Cardiac septum (tissue), 1 donor: ENCODE measurements around the gene TASP1. TPM values are rescaled to one million over a fixed set of nuclear protein-coding genes. Genes with fewer than 3 reads are reported as not detected.

ENCODE experiments used
- DNase-seq: peaks from one replicate; pipeline ENCODE4 v3.0.0-alpha.2; 2020; ENCODE audit warnings: low spot score
- intact Hi-C: fragments of 100-400 bp; cut with DNase I; formaldehyde crosslinking; loops from one replicate; pipeline ENCODE4 v1.14.0; 2022
- total RNA-seq: library from RNA; stranded (reverse); fragmentation: NEBNext Ultra II Directional; extraction: Animal tissue kit (Norgen Biotek cat#: 25700); gene quantifications from one replicate; pipeline ENCODE4 v1.2.1, GENCODE V29; 2021
- donor health status: DM: no; HTN: no; CAD: no.

TASP1 gene
- total RNA-seq, 1 donor from 2014 or later = 9.7 TPM

DNA sequence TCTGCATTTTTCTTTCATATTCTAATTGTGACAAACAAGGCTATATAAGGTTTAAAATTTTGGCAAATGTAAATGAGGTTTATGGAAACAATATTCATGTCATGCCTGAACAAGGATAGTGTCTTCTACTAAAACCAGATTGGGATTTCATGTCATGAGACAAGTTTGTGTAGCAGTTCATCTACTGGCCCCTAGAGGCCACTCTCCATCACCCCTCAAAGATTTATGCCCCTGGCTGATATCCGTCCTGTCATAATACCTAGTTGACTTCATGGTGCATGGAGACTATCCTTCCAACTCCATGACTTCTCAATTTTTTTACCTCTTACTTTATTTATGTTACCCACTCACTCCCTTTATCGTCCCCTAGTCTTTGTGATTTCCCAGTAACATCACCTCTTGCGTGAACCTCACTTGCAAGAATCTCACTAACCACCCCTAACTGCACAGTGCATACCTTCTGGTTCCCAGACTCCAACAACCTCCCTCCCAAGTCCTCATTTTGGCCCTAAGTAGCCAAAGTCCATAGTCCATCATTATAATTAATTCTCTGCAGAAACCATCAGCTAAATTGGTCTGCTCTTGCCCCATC lies 179.8 kb downstream of the TASP1 start:
- DNase-seq = no peak
- intact Hi-C loops = loop anchor here (10.0 kb wide), 1 partner anchor 316 kb away; no protein-coding TSS in a partner anchor

DNA sequence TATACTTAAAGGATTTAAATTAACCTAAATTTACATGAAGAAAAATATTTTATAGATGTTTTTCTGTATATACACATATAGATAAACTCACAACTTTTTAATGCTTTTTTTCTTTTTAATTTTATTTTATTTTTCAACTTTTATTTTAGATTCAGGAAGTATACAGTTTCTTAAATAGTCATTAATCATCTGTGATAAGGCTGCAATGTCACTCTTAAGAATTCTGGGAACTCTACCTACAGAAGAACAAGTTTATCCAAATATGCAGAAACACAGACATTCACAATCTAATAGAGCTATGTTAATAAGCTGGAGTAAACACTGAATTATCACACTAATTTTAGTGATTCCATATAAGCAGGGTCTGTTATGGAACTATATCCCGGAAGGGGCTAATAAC lies 181.2 kb downstream of the TASP1 start:
- intact Hi-C loops = loop anchor here (10.0 kb wide), 1 partner anchor 317 kb away; no protein-coding TSS in a partner anchor

DNA sequence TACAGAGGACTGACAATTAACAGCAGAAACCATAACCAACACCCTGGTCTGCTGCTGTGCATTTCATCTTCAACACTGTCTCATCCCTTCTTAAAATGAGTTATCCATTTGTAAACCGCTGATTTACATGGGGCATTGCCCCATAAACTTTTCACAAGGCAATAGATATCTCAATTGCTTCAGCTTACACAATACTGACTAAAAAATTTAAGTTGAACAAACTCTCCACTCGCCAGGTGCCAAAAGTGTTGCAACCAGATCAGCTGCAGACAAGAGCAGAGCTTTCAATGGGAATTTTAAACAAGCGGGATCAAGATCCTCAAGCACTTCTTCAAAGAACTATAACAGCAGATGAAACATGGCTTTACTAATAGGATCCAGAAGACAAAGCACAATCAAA lies 183.0 kb downstream of the TASP1 start:
- DNase-seq = no peak
- intact Hi-C loops = loop anchor here (10.0 kb wide), 1 partner anchor 319 kb away; no protein-coding TSS in a partner anchor

More for the DNA sequence above, 181.2 kb downstream of the TASP1 start:
- no peak for DNase-seq

DNA sequence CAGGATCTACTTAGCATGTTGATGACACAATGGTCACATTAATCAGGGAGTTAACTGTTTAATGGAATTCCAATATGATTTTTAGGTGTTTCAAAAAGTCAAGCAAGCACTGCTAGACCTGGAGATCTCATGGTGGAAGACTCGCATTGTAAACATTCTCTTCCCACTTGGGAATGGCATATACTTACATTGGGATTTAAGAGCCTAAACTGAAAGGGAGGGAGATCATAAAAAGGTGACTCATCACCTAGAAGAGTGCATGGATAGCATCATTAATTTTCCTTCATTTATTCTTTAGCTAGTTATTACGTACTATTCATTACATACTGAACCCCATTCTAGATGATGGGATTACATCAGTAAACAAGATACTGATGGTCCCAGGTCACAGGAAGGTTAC lies 185.4 kb downstream of the TASP1 start:
- DNase-seq = no peak
- intact Hi-C loops = loop anchor here (10.0 kb wide), 1 partner anchor 321 kb away; no protein-coding TSS in a partner anchor

DNA sequence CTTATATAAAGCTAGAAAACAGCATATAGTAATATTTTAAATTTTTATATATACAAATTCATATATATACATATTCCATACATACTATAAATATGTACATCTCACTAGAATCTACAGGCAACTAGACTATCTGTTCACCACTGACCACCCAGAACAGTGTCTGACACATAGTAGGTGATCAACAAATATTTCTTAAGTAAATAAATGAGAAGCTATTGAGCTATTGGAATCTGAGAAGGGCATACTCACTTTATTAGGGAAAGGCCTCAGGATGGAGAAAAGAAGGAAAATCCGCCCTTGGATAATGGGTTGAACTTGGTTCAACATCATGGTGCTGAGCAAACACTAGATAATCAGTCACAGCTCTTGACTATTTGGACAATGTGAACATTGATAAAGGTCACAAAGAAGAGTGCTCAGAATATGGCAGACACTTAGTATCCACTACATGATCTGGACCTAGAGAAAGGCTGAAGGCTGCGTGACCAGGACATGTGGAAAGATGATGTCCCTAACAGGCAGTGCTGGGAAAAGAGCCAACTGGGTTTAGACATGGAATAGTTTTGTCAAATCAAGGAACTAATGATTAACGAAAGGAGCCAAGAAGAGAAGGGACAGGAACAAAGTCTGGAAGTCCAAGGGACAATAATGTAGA lies 186.1 kb downstream of the TASP1 start:
- intact Hi-C loops = loop anchor here (10.0 kb wide), 1 partner anchor 322 kb away; no protein-coding TSS in a partner anchor
- DNase-seq = no peak

DNA sequence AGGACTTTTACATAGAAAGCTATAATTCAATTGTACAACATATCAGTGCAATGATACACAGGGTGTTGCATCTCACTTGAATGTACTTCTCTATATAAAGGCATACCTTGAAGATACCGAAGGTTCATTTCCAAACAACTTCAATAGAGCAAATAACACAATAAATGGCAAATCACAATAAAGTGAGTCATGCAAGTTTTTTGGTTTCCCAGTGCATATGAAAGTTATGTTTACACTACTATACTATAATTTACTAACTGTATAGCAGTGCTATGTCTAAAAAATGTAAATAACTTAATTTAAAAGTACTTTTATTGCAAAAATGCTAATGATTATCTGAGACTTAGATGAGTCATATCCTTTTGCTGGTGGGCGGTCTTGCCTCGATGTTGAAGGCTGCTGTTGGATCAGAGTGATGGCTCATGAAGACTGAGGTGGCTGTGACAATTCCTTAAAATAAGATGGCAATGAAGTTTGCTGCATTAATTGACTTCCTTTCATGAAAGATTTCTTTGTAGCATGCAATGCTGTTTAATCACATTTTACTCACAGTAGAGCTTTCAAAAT lies 188.8 kb downstream of the TASP1 start:
- DNase-seq = no peak
- intact Hi-C loops = loop anchor here (10.0 kb wide), 1 partner anchor 325 kb away; no protein-coding TSS in a partner anchor

DNA sequence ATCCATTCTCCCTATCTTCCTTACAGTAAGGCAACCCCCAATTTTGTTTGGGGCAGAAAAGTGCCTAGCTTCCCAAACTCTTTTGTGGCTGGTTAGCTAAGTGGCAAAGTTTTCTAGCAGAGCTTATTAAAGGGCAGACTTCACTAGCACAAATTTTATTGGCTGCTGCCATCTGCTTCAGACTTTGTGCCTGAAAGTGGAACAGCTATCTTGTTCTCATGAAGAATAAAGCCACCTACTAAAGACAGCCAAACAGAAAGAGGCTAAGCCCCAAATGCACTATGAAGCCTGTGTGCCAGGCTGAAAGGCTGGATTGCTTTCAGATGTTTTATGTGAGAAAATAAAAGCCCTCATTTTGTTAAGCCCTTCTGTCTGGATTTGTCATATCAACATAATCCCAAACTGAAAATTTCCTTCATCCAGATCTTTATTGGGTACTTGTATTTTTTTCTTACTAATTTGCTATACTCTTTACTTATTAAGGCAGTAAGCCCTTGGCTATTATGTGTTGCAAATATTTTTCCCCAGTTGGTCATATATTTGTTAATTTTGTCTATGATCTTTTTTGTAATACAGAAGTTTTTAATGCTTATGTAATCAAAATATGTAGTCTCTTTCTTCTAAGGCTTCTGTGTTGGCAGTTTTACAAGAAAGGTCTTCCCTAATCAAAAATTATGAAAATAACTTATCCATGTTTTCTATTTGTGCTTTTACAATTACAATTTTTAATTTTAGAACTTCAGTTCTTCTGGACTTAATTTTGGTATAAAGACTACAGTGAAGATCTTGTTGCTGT lies 191.1 kb downstream of the TASP1 start:
- intact Hi-C loops = no loop called here

DNA sequence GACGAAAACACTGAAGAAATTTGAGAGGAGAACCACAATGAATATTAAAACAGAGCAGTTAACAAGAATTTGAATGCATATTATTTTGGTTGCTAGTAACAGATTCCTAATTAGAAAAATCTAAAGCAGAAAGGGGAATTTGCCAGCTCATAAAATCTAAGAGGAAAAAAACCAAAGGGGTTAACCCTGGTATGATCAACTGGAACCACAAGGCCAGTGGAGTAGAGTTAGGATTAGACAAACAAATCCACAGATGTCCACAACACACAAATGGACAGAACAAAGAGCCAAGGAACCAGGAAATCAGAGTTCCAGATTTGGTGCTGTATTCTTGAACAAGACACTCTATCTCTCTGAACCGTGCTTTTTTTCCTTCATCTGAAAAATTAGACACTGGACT lies 195.0 kb downstream of the TASP1 start:
- no peak for DNase-seq
- intact Hi-C loops = no loop called here

More for the DNA sequence above, 191.1 kb downstream of the TASP1 start:
- no peak for DNase-seq

DNA sequence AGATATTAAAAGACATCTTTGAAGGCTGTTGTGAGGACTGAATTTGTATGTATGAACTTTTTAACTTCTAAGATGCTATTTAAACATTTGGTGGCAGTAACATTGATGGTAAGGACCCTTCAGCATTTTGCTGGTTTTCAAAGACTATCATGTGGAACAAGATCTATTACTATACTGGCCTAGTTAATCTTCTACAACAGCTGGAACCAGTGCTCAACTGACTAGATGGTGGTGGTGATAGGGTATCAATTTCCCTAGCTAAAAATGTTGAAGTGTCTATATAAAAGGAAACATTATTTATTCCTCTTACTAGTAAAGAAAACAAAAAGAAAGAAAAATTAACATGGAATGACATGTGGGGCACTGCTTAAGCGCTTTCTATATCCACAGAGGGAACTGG lies 195.7 kb downstream of the TASP1 start:
- intact Hi-C loops = no loop called here
- DNase-seq = no peak

DNA sequence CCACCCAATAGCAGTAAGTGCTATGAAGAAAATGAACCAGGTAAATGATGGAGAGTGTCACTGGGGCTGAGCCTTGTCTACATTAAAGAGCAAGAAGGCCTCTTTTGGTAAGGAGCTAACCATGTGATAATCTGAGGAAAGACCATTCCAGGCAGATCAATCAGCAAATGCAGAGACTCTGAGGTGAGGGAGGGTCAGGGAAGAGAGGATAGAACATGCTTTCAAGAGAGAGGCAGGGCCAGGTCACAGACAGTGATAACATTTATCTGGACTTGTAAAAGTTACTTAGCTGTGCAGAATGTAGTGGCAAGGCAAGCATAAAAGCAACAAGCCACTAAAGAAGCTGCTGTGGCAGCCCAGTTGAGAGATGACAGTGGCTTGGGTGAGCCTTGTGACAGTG lies 197.3 kb downstream of the TASP1 start:
- DNase-seq = no peak
- intact Hi-C loops = no loop called here

DNA sequence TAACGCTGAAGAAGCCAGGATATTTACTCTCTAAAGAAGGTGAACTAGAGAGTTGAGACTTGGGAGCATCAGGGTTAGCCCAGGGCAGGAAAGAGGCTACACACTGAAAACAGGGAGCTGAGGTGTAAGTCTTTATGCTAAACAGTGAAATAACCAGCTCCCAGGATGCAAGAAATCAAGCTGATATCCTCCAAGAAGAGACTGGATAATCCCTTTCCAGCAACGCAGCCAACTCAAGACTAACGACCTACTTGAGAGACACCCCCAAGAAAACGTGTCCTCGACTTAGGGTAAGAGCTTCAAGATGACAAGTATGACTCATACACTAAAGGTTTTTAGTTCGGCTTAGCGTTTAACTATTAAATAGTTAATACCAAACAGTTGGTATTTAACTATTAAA lies 202.2 kb downstream of the TASP1 start:
- no peak for DNase-seq
- intact Hi-C loops = no loop called here

DNA sequence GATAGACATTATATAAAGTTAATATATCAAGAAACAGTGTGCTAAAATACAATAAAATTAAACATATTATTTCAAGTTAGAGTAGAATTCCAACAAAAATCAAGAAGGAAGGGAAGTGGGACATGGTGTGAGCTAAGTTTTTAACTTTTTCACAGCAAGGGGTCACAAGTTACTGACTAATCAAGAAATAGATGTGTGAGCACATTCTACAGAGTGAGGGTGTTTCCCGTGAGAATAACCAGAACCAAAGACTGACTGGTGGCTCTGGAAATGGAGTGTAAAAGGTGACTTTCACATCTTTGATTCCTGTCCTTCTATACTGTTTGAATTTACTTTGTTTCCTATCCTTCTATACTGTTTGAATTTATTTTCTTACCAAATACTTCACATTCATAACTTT lies 206.6 kb downstream of the TASP1 start:
- DNase-seq = no peak
- intact Hi-C loops = no loop called here

DNA sequence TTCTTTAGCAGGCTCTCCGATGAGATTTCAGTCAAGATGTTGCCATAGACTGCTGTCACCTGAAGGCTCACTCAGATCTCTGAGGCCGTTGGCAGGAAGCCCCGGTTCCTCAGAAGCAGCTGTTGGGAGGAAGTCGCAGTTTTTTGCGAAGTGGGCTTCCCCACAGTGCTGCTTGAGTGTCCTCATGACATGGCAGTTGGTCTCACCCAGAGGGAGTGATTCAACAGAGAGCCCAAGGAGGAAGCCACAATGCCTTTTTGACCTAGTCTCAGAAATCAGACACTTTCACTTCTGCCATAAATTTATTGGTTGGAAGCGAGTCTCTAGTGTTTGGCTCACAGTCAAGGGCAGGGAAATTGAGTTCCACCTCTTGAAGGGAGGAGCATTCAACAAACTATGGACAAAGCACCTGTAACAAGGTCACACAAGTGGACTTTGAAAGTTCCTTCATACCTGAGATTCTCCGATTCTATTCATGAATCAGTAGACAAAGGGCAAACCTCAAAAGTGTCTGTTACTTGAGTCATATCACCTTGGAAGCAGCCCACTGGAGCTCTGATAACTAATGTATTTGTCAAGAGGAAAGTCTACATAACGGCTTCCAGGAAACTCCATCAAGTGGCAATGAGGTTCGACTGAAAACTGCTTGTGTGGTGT lies 208.3 kb downstream of the TASP1 start:
- intact Hi-C loops = no loop called here
- DNase-seq = no peak

DNA sequence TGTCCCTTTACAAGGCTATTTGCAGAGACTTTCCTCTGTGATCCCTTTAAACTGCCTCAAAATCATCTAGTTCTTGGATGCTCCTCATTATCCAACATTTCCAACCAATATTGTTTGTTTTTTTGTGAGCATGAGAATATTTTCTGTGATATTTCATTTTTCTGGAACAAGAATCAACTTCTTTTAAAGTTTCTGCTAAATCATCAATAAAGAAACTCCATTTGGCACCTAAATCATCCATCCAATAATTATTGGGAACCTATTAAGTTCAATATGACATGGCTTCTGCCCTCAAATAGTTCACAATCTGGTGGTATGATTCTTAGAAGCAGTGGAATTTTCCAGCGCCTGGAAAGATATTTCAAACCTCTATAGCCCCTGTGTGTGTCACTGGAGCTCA lies 210.0 kb downstream of the TASP1 start:
- DNase-seq = no peak
- intact Hi-C loops = no loop called here

DNA sequence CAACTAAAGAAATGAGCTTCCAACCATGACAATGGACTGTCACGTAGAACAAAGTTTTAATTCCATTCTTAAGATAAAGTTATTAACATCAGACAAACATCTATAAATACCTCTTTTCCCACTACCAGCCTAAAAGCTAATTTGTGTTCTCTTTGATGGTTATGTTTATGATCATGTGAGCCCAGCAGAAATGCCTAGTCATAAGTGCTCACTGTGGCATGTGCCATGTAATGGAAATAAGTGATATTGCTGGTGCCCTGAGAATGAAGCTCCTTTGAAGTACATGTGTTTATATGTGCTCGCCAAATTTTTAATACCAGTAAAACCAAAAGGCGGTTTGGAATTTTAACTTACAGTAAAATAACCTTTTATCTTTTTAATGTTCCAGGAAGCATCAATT lies 211.9 kb downstream of the TASP1 start:
- intact Hi-C loops = no loop called here
- no peak for DNase-seq

DNA sequence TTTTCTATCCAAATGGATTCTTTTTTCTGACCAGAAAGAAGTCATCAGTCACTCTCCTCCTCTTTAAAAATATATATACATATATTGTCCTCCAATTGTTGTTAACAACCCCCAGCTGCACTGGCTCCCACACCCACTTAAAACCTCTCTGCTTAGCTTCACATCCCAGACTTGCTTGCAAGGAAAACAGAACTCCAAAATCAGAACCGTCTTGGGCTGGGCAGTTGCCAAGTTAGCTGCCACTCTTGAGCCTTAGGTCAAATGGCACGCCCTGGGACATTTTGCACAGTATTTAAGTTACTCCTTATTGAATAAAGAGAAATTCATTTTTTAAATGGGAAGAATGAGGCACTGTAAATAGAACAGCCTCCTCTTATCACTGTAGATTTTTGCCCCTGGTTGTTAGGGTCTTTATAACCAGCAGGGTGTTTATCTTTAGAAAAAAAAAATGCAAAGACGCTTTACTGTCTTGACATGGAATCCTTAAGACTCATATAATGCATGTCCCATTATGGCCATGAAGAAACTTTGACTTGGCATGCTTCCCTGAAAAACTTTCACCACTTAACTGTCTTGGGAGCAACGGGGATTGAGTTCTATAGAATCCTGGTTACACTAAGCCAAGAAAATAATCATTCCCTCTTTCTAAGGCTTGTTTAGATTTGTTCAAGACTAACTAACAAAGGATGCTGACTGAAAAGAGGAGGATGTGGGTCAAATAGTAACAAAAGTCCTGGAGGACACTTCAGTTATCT lies 213.2 kb downstream of the TASP1 start:
- intact Hi-C loops = no loop called here
- no peak for DNase-seq

DNA sequence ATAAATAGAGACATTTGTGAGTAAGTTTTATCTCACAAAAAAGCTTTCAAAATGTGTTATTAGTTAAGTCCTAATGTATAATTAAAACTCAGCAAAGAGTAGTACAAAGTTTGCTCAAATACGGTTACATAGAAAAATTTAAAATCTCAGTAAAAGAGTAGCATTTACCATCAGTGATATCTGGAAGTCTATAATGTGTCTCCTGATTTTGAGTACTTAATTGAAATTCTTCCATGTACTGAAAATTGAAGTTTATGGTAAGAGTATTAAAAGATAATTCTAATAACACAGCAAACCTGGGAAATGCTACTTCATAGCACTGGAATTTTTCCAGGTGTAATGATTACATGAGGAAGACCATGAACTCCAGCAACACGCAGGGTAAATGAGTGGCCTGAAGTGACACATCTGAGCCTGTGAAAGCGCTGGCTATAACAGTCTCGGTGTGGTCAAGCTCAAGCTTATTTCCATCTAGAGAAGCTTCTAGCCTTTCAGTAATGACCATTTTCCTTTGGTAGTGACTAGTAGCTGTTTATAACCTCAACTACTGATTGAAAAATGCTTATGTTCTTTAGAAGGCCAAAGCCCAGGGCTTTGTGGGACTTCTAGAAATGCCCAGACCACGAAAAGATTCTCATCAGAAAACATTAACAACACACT lies 214.4 kb downstream of the TASP1 start:
- DNase-seq = no peak
- intact Hi-C loops = no loop called here

DNA sequence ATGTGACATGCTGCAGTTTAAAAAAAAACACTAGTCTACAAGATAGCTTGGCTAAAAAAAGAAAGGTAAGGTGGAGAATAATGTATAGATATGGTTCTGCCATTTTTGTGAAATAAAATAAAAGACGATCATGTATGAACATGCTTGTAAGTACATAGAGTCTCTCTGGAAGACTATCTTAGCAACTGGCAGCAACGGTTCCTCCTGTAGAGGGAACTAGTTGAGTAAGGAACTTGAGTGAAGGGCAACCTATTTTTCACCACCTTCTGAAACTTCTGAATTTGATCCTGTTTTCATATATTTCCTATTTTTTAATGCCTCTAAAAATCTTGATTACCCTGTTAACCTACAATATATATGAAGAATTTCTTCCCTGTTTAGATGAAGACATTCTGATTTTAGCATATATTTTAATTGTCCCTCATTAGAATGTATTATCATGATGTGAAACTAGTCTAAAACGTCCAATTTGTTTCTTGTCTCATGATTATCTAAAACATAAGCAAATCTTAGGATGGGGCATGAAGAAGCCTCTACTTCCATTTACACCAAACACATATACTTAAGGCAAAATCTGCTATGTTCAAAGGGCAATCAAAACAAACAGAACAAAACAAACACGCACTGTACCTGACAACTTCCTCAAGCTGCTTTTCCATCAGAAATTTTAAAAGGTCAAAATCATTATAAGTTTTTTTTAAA lies 215.1 kb downstream of the TASP1 start:
- intact Hi-C loops = no loop called here
- no peak for DNase-seq
